GM19328 (cell line): ENCODE results near the gene MLXIP.

Source experiments
- ATAC-seq: cut with Tn5 transposase; IDR thresholded peaks from one replicate; pipeline ENCODE4 v1.9.1; 2021; ENCODE audit warnings: mild to moderate bottlenecking, moderate library complexity; ENCODE audit not compliant: unreplicated experiment

The MLXIP gene

GRCh38 chr12:122182887-122183587 lies 104.5 kb downstream of the MLXIP start, which contains the start of gene LRRC43:
Gene LRRC43 (plus strand): TSS chr12:122183123. CDS start chr12:122183145, 22 bp downstream.
- no peak for ATAC-seq

GRCh38 chr12:122183588-122183940 lies 105.0 kb downstream of the MLXIP start:
- ATAC-seq: no peak

DNA sequence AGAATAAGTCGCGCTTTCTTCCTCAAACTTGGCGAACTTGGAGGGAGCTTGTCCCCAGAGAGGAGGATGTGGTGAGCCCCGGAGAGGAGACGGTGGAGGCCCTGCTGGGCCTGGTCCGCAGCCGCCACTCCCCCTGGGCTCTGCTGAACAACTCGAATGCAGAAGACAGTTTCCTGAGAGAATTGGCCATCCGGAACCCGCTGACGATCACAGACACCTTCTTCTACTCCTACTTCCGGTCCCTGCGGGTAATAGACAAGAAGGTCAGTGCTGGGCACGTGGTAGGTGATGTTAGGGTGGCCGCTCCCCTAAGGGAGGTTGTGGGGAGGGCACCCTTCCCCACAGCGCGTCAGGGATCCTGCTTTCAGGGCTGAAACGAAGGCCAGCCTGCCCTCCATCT lies 106.0 kb downstream of the MLXIP start:
- ATAC-seq: no peak

- ATAC-seq: no peak
Measured at GRCh38 chr12:122185079-122185478, 106.5 kb downstream of the MLXIP start.

GRCh38 chr12:122185494-122186082 lies 107.0 kb downstream of the MLXIP start:
- no peak for ATAC-seq

DNA sequence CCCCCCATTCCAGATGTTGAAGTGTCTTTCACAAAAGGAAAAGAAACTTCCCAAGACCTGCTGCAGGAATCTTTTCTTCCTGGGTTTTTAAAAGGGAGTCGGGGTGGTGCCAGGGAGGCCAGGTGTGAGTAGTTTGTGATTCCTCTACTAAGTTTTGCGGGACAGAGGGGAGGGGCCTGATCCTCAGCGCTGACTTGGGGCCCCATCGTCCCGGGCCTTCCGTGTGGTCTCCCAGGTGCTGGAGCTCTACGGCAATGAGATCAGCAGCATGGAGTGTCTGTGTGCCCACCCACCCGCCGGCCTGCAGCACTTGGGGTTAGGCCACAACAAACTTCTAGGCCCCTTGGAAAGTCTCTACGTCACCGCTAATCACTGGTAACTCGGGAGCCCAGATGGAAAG lies 108.9 kb downstream of the MLXIP start:
- ATAC-seq: no peak

- no peak for ATAC-seq
Measured at GRCh38 chr12:122189626-122190475, 111.3 kb downstream of the MLXIP start.

GRCh38 chr12:122190842-122191668 lies 112.5 kb downstream of the MLXIP start:
- ATAC-seq: no peak

DNA sequence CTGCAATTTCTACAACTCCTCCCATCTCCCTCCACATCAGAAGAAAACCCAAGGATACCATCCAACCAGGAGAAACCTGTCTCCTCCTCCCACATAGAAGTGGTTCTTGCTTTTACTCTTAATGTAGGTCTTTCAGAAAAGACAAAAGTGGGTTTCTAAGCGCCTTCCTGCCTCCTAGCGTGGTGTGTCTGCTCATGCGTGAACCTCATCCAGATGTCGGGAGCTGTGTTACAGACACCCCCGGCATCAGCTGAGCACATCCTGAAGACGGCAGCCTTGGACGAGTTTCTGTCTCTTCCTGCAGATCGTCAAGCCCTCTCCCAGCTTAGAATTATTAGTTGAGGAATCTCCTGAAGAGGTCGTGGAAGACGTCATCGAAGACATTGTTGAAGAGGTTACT lies 113.9 kb downstream of the MLXIP start:
- no peak for ATAC-seq

- ATAC-seq: no peak
Measured at GRCh38 chr12:122194804-122195203, 116.2 kb downstream of the MLXIP start.

- ATAC-seq: no peak
Measured at GRCh38 chr12:122195405-122195804, 116.8 kb downstream of the MLXIP start.
